ENCODE results near the gene COL4A6.
"Not testable (repeated sequence)": the region's sequence is repeated elsewhere in the genome, so short reads cannot be mapped to it uniquely, and the experiment has no call there.

COL4A6 gene

DNA sequence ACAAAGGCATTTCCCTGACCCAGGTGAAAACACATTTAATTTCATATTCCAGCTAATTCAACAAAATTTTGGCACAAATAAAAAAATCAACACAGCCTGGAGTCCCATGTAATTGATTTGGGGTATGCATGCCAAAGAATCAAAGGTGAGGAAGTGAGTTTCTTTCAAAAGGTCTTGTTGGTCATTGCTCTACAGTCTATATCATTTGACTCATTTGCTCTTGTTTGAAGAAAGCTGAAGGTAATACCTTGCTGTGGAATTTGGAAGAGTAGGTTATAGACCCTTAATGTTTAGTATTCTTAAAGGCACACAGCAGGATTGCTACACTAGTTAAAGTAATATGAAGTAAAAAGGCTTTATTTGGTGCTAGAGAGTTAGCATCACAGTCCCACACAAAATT, 25.4 kb downstream of the COL4A6 start:
- DNase-seq = no peak

- DNase-seq = no peak
Observed at GRCh38 chrX:108399418-108400165, 38.6 kb downstream of the COL4A6 start.

GRCh38 chrX:108397627-108398391, 40.4 kb downstream of the COL4A6 start:
- no peak for DNase-seq

DNA sequence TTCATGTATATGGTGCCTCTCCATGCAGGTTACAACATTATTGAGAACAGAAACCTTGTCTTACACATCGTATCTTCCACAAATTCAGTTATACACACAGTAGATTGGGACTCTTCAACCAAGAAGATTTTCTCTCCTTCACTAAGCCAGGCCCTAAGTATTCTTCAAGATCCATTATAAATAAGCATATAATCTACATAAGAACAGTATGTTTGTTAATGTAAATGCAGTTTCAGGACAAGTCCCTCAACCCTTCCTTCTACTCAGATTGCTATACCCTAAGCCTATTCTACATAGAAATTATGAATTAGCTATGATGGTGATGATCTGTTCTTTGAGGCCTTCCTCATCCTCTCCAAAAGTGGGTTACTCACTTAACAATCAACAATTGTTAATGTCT, 41.2 kb downstream of the COL4A6 start:
- DNase-seq = no peak

DNA sequence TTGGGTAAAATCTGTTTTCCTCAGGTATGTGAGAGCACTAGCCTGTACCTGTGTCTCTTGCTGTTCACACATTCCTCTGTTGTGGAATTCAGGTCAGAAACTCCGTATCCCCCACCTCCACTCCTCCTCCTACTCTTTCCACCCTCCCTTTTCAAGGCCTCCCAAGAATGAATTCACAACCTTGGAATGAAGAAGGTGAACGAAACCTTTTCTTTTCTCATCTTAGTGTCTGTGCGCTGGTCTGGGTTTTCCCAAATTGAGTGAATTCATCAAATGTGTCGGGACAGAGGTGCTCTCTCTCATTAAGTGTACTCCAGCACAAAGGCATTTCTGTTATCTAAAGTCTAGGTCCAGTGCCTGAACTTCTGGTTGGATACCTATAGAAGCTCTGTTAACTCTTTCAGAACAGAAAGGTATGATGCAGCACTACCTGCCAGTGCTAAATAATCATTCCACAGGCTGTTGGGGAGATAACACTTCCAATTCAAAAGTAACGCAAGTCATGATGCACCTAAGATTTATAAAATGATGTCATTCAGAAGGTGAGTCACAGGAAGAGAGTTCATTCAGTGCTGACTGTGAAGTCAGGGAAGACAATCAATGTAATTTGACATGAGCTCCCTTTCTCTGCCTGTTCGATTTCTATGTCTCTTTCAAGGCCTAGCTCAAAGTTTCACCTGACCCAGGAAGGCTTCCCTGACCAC, 41.9 kb downstream of the COL4A6 start:
- DNase-seq = no peak

- not testable (repeated sequence) for DNase-seq
Observed at GRCh38 chrX:108390976-108391717, 47.1 kb downstream of the COL4A6 start.

DNA sequence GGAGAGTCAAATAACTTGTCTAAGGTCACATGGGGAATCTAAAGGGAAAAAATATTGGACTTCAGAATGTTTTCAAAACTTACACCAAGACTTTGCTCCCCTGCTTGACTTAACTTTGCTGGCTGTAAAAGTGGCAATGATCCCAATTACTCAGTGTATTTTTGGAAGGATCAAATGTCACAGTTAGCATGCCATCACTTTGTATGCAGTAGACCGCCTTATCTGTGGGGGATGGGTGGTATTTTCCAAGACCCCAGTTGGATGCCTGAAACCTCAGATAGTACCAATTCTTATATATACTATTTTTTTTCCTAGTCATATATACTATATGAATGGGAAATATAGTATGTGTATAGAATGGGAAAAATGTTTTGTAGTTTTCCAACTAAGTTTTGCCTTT, 53.4 kb downstream of the COL4A6 start:
- DNase-seq = no peak

- no peak for DNase-seq
Observed at GRCh38 chrX:108380222-108380621, 58.0 kb downstream of the COL4A6 start.

- DNase-seq = not testable (repeated sequence)
Observed at GRCh38 chrX:108376821-108377220, 61.4 kb downstream of the COL4A6 start.

GRCh38 chrX:108375591-108375990, 62.6 kb downstream of the COL4A6 start:
- not testable (repeated sequence) for DNase-seq

- DNase-seq = no peak
Observed at GRCh38 chrX:108366644-108367406, 71.4 kb downstream of the COL4A6 start.

- no peak for DNase-seq
Observed at GRCh38 chrX:108362026-108362425, 76.2 kb downstream of the COL4A6 start.

- DNase-seq = no peak
Observed at GRCh38 chrX:108361316-108361715, 76.9 kb downstream of the COL4A6 start.

GRCh38 chrX:108359806-108360602, 78.2 kb downstream of the COL4A6 start:
- DNase-seq = no peak

DNA sequence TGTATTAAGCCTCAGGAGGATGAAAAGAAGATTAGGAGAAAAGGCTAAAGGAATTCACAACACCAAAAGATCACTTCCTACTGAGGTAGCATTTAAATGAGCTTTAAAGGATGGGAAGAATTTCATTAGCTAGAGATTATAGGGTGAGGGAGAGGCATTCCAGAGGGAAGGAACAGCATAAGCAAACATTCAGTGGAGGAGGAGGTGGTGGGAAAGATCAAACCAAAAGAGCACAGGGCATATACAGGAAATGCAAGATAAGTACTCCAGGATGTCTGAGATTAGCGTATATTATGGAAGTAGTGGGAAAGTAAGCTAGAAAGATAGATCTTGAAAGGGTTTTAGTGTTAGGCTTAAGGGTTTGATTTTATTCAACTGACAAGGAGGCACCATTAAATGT, 84.8 kb downstream of the COL4A6 start:
- no peak for DNase-seq

DNA sequence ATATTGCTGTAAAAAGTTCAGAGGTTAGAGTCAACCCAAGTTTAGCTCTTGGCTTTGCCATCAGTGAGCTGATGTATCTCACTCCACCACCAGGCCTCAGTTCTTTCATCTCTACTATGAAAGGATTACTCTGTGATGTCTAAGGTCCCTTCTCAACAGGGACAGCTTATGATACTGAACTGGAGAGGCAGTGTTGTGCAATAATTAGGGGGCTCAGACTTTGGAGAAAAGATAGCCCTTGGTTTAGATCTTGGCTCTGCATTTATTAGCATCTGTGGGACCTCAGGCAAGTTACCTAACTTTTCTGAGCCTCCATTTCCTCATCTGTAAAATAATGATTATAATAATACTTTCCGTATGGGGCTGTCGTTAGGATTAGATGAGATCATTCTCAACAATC, 89.0 kb downstream of the COL4A6 start:
- no peak for DNase-seq

- DNase-seq = no peak
Observed at GRCh38 chrX:108348525-108348924, 89.7 kb downstream of the COL4A6 start.

GRCh38 chrX:108347800-108348199, 90.4 kb downstream of the COL4A6 start:
- no peak for DNase-seq

DNA sequence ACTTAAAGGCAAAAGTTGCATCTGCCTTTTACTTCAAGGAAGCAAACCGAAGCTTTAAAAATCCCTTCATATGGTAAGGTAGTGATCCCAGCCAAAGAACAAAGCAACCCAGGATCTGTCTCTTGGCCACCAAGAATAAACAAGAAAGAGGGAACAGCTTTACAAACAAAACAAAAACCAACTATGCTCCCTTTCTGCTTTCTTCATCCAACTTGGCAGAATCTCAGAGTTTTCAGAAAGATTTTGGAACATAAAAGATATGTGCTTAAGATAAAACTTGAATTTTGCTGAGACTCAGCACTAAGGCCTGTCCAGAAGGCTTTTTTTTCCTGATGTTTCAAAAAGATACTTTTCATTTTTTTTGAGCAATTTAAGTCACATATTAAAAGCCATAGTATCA, 94.0 kb downstream of the COL4A6 start:
- DNase-seq = no peak

- no peak for DNase-seq
Observed at GRCh38 chrX:108341947-108342346, 96.3 kb downstream of the COL4A6 start.
